Neural cell (in vitro differentiated cells): ENCODE measurements around the gene ORC2.

Source experiments
- CTCF ChIP-seq: fragments of 450-650 bp; IDR thresholded peaks from 2 replicates; pipeline ENCODE4 v1.5.1; 2014; ENCODE audit warnings: antibody characterized with exemption, mild to moderate bottlenecking, moderate library complexity; ENCODE audit not compliant: poor library complexity, severe bottlenecking
- EP300 ChIP-seq: fragments of 450-650 bp; conservative IDR thresholded peaks from 2 replicates; pipeline ENCODE4 v1.6.1; 2014; ENCODE audit warnings: antibody characterized with exemption, mild to moderate bottlenecking, moderate library complexity; ENCODE audit not compliant: poor library complexity, severe bottlenecking
- EZH2 ChIP-seq: fragments of 200-600, 300-800 bp; shearing (Covaris generic), sonication (generic); IDR thresholded peaks from 2 replicates; pipeline ENCODE4 v1.6.1; 2014; ENCODE audit warnings: antibody characterized with exemption, low read length, borderline replicate concordance, mild to moderate bottlenecking; ENCODE audit not compliant: insufficient read depth, poor library complexity, severe bottlenecking
- MXI1 ChIP-seq: fragments of 450-650 bp; conservative IDR thresholded peaks from 2 replicates; pipeline ENCODE4 v1.6.1; 2014; ENCODE audit warnings: antibody characterized with exemption, mild to moderate bottlenecking; ENCODE audit not compliant: poor library complexity, severe bottlenecking
- POLR2AphosphoS5 ChIP-seq: IDR thresholded peaks from 2 replicates; pipeline ENCODE4 v1.6.1; 2012
- RAD21 ChIP-seq: fragments of 450-650 bp; conservative IDR thresholded peaks from 2 replicates; pipeline ENCODE4 v1.6.1; 2014; ENCODE audit warnings: antibody characterized with exemption, mild to moderate bottlenecking, moderate library complexity
- REST ChIP-seq: IDR thresholded peaks from 2 replicates; pipeline ENCODE4 v1.6.1; 2012; ENCODE audit warnings: borderline replicate concordance

GRCh38 chr2:200871151-200871550 is 92.3 kb downstream of the ORC2 start:
- TF ChIP-seq REST (no peak), EZH2 (no peak), CTCF (no peak), RAD21 (no peak), POLR2AphosphoS5 (no peak), EP300 (no peak), MXI1 (no peak)
